Adipocyte (in vitro differentiated cells): Measurements from ENCODE around the gene GRIA1.

Experiments used
- DNase-seq: peaks from one replicate; pipeline ENCODE4 v3.0.0-alpha.2; 2015; ENCODE audit warnings: low read depth
- H3K27me3 ChIP-seq: replicated peaks from 2 replicates; pipeline ENCODE4 v1.7.0; 2013; ENCODE audit warnings: mild to moderate bottlenecking, low read length, moderate library complexity; ENCODE audit not compliant: control insufficient read depth, insufficient read depth
- H3K36me3 ChIP-seq: 2 replicates; pipeline ENCODE4 v1.7.0; 2013; ENCODE audit warnings: low read length, mild to moderate bottlenecking, moderate library complexity; ENCODE audit not compliant: control insufficient read depth, insufficient read depth, severe bottlenecking
- H3K4me1 ChIP-seq: 2 replicates; pipeline ENCODE4 v1.7.0; 2013; ENCODE audit warnings: mild to moderate bottlenecking, low read length, moderate library complexity; ENCODE audit not compliant: control insufficient read depth, insufficient read depth
- H3K4me3 ChIP-seq: 2 replicates; pipeline ENCODE4 v1.7.0; 2013; ENCODE audit warnings: mild to moderate bottlenecking, low read length, moderate library complexity
- H3K9ac ChIP-seq: 2 replicates; pipeline ENCODE4 v1.7.0; 2013; ENCODE audit warnings: mild to moderate bottlenecking, low read length, moderate library complexity
- H3K9me3 ChIP-seq: 2 replicates; pipeline ENCODE4 v1.7.0; 2013; ENCODE audit warnings: mild to moderate bottlenecking, low read length, moderate library complexity; ENCODE audit not compliant: control insufficient read depth

The GRIA1 gene

GRCh38 chr5:153613672-153614071 lies 123.2 kb downstream of the GRIA1 start:
- Histone ChIP-seq H3K4me3 (no peak overlapping the region), H3K27me3 (no peaks in the 10 kb centered on the region), H3K4me1 (peaks cover 11% of the 10 kb centered on the region), H3K9me3 (no peaks in the 10 kb centered on the region), H3K36me3 (no peaks in the 10 kb centered on the region), H3K9ac (no peak overlapping the region)
- DNase-seq = no peak

GRCh38 chr5:153617190-153617589 lies 126.7 kb downstream of the GRIA1 start:
- Histone ChIP-seq H3K27me3 (no peaks in the 10 kb centered on the region), H3K9ac (no peak overlapping the region), H3K4me3 (no peak overlapping the region), H3K9me3 (no peaks in the 10 kb centered on the region), H3K36me3 (no peaks in the 10 kb centered on the region), H3K4me1 (peaks cover 5% of the 10 kb centered on the region)
- DNase-seq = peak; percentile 18

- H3K9me3 ChIP-seq = no peaks in the 10 kb centered on the region
- H3K9ac ChIP-seq = no peak overlapping the region
- no peak overlapping the region for H3K4me3 ChIP-seq
Observed at GRCh38 chr5:153618307-153618706, 127.8 kb downstream of the GRIA1 start.

GRCh38 chr5:153618867-153619266 lies 128.4 kb downstream of the GRIA1 start:
- no peaks in the 10 kb centered on the region for H3K9me3 ChIP-seq
- no peaks in the 10 kb centered on the region for H3K36me3 ChIP-seq
- H3K4me3 ChIP-seq = no peak overlapping the region
- DNase-seq = no peak
- H3K27me3 ChIP-seq = no peaks in the 10 kb centered on the region
- H3K9ac ChIP-seq = no peak overlapping the region
- peaks cover 5% of the 10 kb centered on the region for H3K4me1 ChIP-seq

More at GRCh38 chr5:153618307-153618706, 127.8 kb downstream of the GRIA1 start:
- no peak for DNase-seq
- Histone ChIP-seq H3K36me3 (no peaks in the 10 kb centered on the region), H3K4me1 (peaks cover 5% of the 10 kb centered on the region), H3K27me3 (no peaks in the 10 kb centered on the region)

GRCh38 chr5:153619771-153620170 lies 129.3 kb downstream of the GRIA1 start:
- Histone ChIP-seq H3K36me3 (no peaks in the 10 kb centered on the region), H3K4me3 (no peak overlapping the region), H3K27me3 (no peaks in the 10 kb centered on the region), H3K9ac (no peak overlapping the region), H3K9me3 (no peaks in the 10 kb centered on the region), H3K4me1 (peaks cover 5% of the 10 kb centered on the region)
- DNase-seq = peak; percentile 22

- H3K9me3 ChIP-seq = no peaks in the 10 kb centered on the region
- H3K9ac ChIP-seq = no peak overlapping the region
- H3K27me3 ChIP-seq = no peaks in the 10 kb centered on the region
- H3K4me3 ChIP-seq = no peak overlapping the region
- DNase-seq = no peak
- H3K4me1 ChIP-seq = peaks cover 4% of the 10 kb centered on the region
- no peaks in the 10 kb centered on the region for H3K36me3 ChIP-seq
Observed at GRCh38 chr5:153623124-153623523, 132.7 kb downstream of the GRIA1 start.

GRCh38 chr5:153623751-153624450 lies 133.4 kb downstream of the GRIA1 start:
- Histone ChIP-seq H3K9me3 (no peaks in the 10 kb centered on the region), H3K36me3 (no peaks in the 10 kb centered on the region), H3K4me3 (no peak overlapping the region), H3K4me1 (peaks cover 11% of the 10 kb centered on the region), H3K27me3 (no peaks in the 10 kb centered on the region), H3K9ac (no peak overlapping the region)
- DNase-seq = no peak

GRCh38 chr5:153624451-153624765 lies 133.9 kb downstream of the GRIA1 start:
- Histone ChIP-seq H3K36me3 (no peaks in the 10 kb centered on the region), H3K4me1 (peaks cover 16% of the 10 kb centered on the region), H3K27me3 (no peaks in the 10 kb centered on the region), H3K4me3 (no peak overlapping the region), H3K9ac (no peak overlapping the region), H3K9me3 (no peaks in the 10 kb centered on the region)
- DNase-seq = no peak

- Histone ChIP-seq H3K27me3 (no peaks in the 10 kb centered on the region), H3K9me3 (no peaks in the 10 kb centered on the region), H3K4me1 (peaks cover 24% of the 10 kb centered on the region), H3K9ac (no peak overlapping the region), H3K4me3 (no peak overlapping the region), H3K36me3 (no peaks in the 10 kb centered on the region)
- DNase-seq = no peak
Observed at GRCh38 chr5:153625826-153626354, 135.4 kb downstream of the GRIA1 start.

GRCh38 chr5:153626836-153627235 lies 136.4 kb downstream of the GRIA1 start:
- H3K4me3 ChIP-seq = no peak overlapping the region
- DNase-seq = no peak

GRCh38 chr5:153629027-153629895 lies 138.8 kb downstream of the GRIA1 start:
- no peaks in the 10 kb centered on the region for H3K36me3 ChIP-seq
- H3K4me1 ChIP-seq = peaks cover 24% of the 10 kb centered on the region
- peak; percentile 91 for DNase-seq
- H3K9me3 ChIP-seq = no peaks in the 10 kb centered on the region
- H3K9ac ChIP-seq = peak overlapping the region; percentile 79
- peak overlapping the region; percentile 30 for H3K4me3 ChIP-seq
- no peaks in the 10 kb centered on the region for H3K27me3 ChIP-seq

More at GRCh38 chr5:153626836-153627235, 136.4 kb downstream of the GRIA1 start:
- Histone ChIP-seq H3K9ac (no peak overlapping the region), H3K27me3 (no peaks in the 10 kb centered on the region), H3K4me1 (peaks cover 24% of the 10 kb centered on the region), H3K9me3 (no peaks in the 10 kb centered on the region), H3K36me3 (no peaks in the 10 kb centered on the region)
